Fibroblast of peridontal ligament (primary cell): ENCODE results near the gene PRKAG2.
"Not testable (repeated sequence)": the region's sequence is repeated elsewhere in the genome, so short reads cannot be mapped to it uniquely, and the experiment has no call there.

ENCODE experiments used
- DNase-seq: peaks from one replicate; pipeline ENCODE4 v3.0.0-alpha.2; 2010; ENCODE audit errors: extremely low read depth

PRKAG2 gene

GRCh38 chr7:151884312-151885201, 7.6 kb upstream of the PRKAG2 start:
- no peak for DNase-seq

- no peak for DNase-seq
Observed at GRCh38 chr7:151883857-151884256, 6.9 kb upstream of the PRKAG2 start.

- no peak for DNase-seq
Observed at GRCh38 chr7:151882734-151883133, 5.8 kb upstream of the PRKAG2 start.

- no peak for DNase-seq
Observed at GRCh38 chr7:151880688-151881087, 3.8 kb upstream of the PRKAG2 start.

- DNase-seq = no peak
Observed at GRCh38 chr7:151877911-151878835, 1.3 kb upstream of the PRKAG2 start.

- DNase-seq = no peak
Observed at GRCh38 chr7:151875942-151876898, 695 bp downstream of the PRKAG2 start.

DNA sequence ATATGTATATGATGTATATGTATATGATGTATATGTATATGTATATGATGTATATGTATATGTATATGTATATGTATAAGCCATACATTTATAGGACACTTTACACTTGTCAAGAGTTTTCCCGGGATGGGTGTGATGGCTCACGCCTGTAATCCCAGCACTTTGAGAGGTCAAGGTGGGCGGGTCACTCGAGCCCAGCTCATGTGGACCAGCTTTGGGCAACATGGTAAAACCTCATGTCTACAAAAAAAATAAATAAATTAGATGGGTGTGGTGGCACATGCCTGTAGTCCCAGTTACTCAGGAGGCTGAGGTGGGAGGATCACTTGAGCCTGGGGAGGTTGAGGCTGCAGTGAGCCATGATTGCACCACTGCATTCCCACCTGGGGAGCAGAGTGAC, 2.4 kb downstream of the PRKAG2 start:
- not testable (repeated sequence) for DNase-seq

GRCh38 chr7:151873402-151873965, 3.4 kb downstream of the PRKAG2 start:
- DNase-seq = no peak

DNA sequence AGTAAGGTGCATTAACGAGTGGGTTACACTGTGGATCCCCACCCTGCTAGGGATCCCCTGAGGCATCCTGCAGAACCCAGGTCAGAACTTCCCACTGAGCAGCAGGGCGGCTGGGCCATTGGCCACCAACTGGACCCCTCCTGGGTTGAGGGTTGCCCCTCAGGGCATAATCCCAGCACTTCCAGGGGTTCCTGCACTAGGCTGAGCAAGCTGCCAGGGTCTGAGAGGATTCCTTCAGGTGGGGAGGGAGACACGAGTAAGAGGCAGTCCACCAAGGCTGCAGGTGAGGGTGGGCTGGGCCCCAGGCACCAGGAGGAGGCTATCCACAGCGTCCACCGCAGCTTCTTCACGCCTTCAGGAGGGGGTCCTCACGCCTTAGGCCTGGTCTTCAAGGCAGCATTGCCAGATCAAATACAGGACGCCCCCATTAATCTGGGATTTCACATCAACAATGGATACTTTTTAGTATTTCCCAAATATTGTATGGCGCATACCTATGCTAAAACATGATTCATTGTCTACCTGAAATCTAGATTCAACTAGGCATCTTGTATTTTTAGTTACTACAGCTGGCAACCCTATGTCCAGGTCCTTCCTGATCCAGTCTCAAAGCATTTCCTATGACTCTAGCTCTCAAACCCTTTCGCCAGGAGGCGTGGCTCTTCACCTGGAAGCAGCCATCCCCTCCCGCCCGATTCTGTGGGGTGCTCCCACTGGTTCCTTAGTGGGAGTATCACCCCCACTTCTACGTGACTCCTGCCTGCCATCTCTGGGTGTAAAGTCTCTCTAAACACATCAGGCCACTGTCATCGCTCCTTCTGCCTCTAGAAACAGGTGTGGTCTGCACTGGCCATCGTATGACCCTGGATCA, 4.1 kb downstream of the PRKAG2 start:
- no peak for DNase-seq

DNA sequence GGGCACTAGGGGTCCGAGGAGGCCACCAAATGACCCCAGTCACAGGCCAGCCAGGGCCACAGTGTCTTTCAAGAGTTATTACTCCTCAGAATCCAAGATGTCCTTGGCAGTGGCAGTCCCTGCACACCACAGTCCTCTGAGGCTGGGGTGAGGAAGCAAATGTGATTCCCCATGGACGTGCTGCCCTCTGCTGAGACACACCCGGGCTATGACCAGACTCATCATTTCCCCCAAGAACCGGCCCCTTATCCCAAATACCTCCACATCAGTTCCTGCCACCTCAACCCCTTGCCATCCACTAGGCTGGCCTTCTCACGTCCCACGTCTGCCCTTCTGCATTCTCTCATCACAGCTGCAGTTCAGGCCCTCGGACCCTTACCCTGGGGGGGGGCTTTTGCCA, 5.0 kb downstream of the PRKAG2 start:
- no peak for DNase-seq

DNA sequence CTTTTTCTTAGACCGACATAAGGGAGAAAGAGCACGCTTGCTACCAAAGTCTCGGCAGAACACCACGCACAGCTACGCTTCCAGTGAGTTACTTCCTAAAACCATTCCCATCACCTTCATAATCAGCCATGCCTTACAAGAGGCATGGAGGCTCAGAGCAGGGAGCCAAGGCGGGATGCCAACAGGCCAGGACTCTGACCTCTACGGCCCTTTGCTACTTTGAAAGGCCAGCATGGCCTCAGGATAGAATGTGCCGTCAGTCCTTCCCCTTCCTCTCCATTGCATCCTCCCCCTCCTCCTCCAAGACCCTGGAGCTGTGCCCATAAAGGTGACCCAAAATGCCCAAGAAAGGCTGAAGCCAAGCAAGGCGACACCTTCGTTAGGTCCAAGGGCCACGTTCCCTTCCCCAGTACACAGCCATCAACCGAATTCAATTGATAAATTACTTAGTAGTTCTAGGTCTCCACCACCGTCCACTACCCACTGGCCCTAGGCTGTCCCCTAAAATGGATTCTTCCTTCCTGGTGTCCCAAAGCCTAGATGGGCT, 5.7 kb downstream of the PRKAG2 start:
- DNase-seq = no peak

DNA sequence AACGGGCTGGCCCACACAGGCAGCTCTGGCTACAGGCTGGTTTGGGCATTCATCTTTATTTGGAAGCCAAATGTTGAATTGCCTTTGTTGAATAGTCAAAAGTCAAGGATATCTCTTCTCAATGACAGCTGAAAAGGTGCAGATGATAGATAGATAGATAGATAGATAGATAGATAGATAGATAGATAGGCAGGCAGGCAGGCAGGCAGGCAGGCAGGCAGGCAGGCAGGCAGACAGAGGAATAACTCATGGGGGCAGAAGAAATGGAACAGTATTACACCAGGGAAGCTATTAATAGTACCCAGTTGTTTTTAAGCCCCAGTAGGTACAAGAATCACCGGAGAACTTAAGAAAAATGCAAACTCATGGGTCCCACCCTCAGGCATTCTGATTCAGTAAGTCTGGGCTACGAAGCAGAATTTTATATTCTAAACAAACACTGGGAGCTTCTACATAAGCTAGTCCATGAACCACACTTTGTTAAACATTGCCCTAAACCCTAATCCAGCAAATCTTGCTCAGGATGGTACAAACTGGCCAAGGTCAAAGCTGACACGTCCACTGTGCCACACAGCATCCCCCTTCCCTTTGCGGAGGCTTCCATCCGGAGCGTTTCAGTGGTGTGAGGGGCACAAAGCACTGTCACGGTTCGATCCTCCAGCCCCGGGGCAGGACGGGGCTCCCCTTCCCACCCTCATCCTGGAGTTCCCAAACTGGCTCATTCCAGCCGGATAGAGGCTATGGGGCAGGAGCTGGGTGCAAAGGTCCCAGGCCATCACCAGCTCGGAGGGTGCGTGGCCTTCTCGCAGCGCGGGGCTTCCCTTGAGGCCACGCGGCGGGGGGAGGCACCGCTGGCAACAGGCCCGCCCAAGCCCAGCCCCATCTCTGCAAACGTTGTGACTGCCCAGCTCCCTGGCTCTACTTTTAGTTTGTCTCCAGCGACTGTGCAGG, 6.7 kb downstream of the PRKAG2 start:
- DNase-seq = no peak

DNA sequence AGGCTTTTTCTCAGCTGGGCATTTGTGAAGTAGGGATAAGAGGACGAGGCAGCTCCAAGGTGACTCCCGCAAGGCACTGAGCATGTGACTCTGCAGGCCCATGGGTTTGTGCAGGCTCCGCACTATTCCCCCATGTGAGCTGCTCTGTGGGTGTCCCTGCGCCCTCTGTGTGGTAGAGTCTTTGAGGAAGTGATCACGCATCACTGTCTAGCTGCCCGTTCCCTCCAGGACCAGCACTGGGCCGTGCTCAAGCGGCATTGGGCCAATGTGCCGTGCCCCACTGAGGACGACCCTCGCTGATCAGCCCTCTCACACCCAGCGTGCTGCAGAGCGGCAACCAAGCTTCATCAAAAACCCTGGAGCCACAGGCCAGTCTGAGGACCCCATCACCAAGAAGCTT, 7.5 kb downstream of the PRKAG2 start:
- DNase-seq = no peak

DNA sequence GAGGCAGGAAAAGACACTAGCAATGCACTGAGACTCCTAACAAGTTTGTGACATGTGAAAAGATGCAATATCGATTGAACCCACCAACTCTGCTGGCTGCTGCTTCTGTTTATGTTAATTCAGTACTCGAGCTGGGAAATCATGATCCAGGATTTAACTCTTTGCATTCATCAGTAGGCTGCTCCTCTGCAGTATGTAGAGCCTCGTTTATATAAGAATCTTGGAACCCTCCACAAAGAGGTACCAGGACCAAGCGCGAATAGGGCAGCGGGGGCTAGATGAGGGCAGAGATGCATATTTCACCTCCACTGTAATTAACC, 7.8 kb downstream of the PRKAG2 start:
- no peak for DNase-seq

- DNase-seq = peak; percentile 14
Observed at GRCh38 chr7:151868396-151869108, 8.4 kb downstream of the PRKAG2 start.

GRCh38 chr7:151867912-151868311, 9.0 kb downstream of the PRKAG2 start:
- no peak for DNase-seq

DNA sequence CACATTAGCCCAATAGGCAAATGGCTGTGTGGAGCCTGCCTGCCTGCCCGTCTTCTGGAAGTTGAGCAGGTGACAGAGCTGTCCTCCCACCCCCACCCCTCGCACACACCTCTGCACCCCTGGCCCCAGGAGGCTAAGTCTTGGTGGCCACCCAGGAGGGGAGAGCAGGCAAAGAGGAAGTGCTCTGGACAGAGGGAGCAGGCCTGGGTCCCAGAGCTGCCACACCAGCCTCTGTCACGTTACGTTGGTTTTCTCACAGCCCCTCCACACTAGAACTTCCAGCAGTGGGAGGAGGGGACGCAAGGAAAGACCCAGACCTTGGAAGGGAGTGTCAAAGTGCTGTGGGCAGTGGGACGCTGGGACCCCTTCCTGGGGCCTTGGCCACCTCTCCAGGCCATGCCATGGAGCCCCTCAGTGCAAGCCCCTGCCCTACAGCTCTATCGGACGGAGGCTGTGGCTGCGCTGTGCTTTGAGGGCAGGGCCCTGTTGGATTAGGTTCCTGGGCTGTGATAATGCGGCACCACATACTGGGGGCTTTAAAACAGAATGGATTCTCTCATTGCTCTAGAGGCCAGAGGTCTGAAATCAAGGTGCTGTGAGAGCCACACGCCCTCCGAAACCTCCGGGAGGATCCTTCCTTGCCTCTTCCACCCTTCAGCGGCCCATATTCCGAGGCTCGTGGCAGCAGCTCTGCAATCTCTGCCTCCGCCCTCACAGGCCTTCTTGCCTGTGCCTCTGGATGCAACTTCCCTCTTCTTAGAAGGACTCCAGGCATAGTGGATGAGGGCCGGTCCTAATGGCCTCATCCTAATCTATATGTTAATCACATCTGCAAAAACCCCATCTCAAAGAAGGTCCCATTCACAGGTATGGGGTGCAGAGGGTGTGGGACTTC, 9.9 kb downstream of the PRKAG2 start:
- no peak for DNase-seq
